ENCODE results near the gene DCAF15.
"Not testable (repeated sequence)": the region's sequence is repeated elsewhere in the genome, so short reads cannot be mapped to it uniquely, and the experiment has no call there.

Gene DCAF15

GRCh38 chr19:13971868-13972267 is 19.6 kb downstream of the DCAF15 start:
- DNase-seq (ENCODE audit: low read depth, low spot score); H3K4me3 ChIP-seq (ENCODE audit: low read length): not testable (repeated sequence)

GRCh38 chr19:13972368-13973155 is 20.3 kb downstream of the DCAF15 start:
- no peak for DNase-seq (ENCODE audit: low read depth, low spot score)
- H3K4me3 ChIP-seq (ENCODE audit: low read length): no peak overlapping the region

- H3K4me3 ChIP-seq (ENCODE audit: low read length); DNase-seq (ENCODE audit: low read depth, low spot score): not testable (repeated sequence)
Measured at GRCh38 chr19:13973479-13973878, 21.2 kb downstream of the DCAF15 start.

- H3K4me3 ChIP-seq (ENCODE audit: low read length): no peak overlapping the region
Measured at GRCh38 chr19:13974073-13974472, 21.8 kb downstream of the DCAF15 start.

GRCh38 chr19:13975870-13976269 is 23.6 kb downstream of the DCAF15 start:
- DNase-seq (ENCODE audit: low read depth, low spot score): no peak
- no peak overlapping the region for H3K4me3 ChIP-seq (ENCODE audit: low read length)

More at GRCh38 chr19:13974073-13974472, 21.8 kb downstream of the DCAF15 start:
- DNase-seq (ENCODE audit: low read depth, low spot score): peak; percentile 66

- H3K4me3 ChIP-seq (ENCODE audit: low read length): no peak overlapping the region
- DNase-seq (ENCODE audit: low read depth, low spot score): no peak
Measured at GRCh38 chr19:13976446-13976845, 24.1 kb downstream of the DCAF15 start.

GRCh38 chr19:13977803-13978202 is 25.5 kb downstream of the DCAF15 start:
- DNase-seq (ENCODE audit: low read depth, low spot score): no peak
- no peak overlapping the region for H3K4me3 ChIP-seq (ENCODE audit: low read length)

- H3K4me3 ChIP-seq (ENCODE audit: low read length): no peak overlapping the region
- DNase-seq (ENCODE audit: low read depth, low spot score): no peak
Measured at GRCh38 chr19:13978351-13979243, 26.3 kb downstream of the DCAF15 start.

GRCh38 chr19:13979244-13979615 is 26.9 kb downstream of the DCAF15 start:
- no peak for DNase-seq (ENCODE audit: low read depth, low spot score)
- H3K4me3 ChIP-seq (ENCODE audit: low read length): no peak overlapping the region

GRCh38 chr19:13979686-13980085 is 27.4 kb downstream of the DCAF15 start:
- H3K4me3 ChIP-seq (ENCODE audit: low read length): no peak overlapping the region
- DNase-seq (ENCODE audit: low read depth, low spot score): no peak

GRCh38 chr19:13980340-13980739 is 28.0 kb downstream of the DCAF15 start:
- H3K4me3 ChIP-seq (ENCODE audit: low read length): no peak overlapping the region
- DNase-seq (ENCODE audit: low read depth, low spot score): no peak

- H3K4me3 ChIP-seq (ENCODE audit: low read length): no peak overlapping the region
- no peak for DNase-seq (ENCODE audit: low read depth, low spot score)
Measured at GRCh38 chr19:13981021-13981420, 28.7 kb downstream of the DCAF15 start.

- H3K4me3 ChIP-seq (ENCODE audit: low read length): no peak overlapping the region
- no peak for DNase-seq (ENCODE audit: low read depth, low spot score)
Measured at GRCh38 chr19:13981467-13981866, 29.2 kb downstream of the DCAF15 start.

GRCh38 chr19:13981988-13982501 is 29.7 kb downstream of the DCAF15 start:
- no peak overlapping the region for H3K4me3 ChIP-seq (ENCODE audit: low read length)
- no peak for DNase-seq (ENCODE audit: low read depth, low spot score)

GRCh38 chr19:13982773-13983172 is 30.5 kb downstream of the DCAF15 start:
- no peak for DNase-seq (ENCODE audit: low read depth, low spot score)
- no peak overlapping the region for H3K4me3 ChIP-seq (ENCODE audit: low read length)

- peak; percentile 68 for DNase-seq (ENCODE audit: low read depth, low spot score)
- no peak overlapping the region for H3K4me3 ChIP-seq (ENCODE audit: low read length)
Measured at GRCh38 chr19:13983213-13983889, 31.0 kb downstream of the DCAF15 start.

- H3K4me3 ChIP-seq (ENCODE audit: low read length): no peak overlapping the region
- DNase-seq (ENCODE audit: low read depth, low spot score): no peak
Measured at GRCh38 chr19:13984186-13984585, 31.9 kb downstream of the DCAF15 start.

- H3K4me3 ChIP-seq (ENCODE audit: low read length): no peak overlapping the region
- no peak for DNase-seq (ENCODE audit: low read depth, low spot score)
Measured at GRCh38 chr19:13984875-13985741, 32.8 kb downstream of the DCAF15 start.

All from Jurkat, Clone E6-1 (cell line).